Gastroesophageal sphincter (tissue), 4 donors: Measurements from ENCODE around the gene DEPDC1B. TPM values are rescaled to one million over a fixed set of nuclear protein-coding genes. Genes with fewer than 3 reads are reported as not detected.

Source experiments
- ATAC-seq: fragments of 150-250 bp; one replicate; pipeline ENCODE4 v1.9.1; 2016; ENCODE audit warnings: mild to moderate bottlenecking, moderate library complexity
- H3K27ac ChIP-seq, 4 donors: fragments of 200-600 bp; sonication (generic) in 3 of 4; 1 replicate in 3 of 4; 2 replicates in 1 of 4; pipeline ENCODE4 v1.5.1; 2016 to 2019
- H3K27me3 ChIP-seq: fragments of 200-600 bp; sonication (generic); one replicate; pipeline ENCODE4 v1.5.1; 2019
- H3K36me3 ChIP-seq, 2 donors: fragments of 200-600 bp; sonication (generic); one replicate each; pipeline ENCODE4 v1.5.1; 2019; ENCODE audit warnings: control low read depth in 1 of 2
- H3K4me1 ChIP-seq, 3 donors: fragments of 200-600 bp; sonication (generic); 1 replicate in 2 of 3; 2 replicates in 1 of 3; pipeline ENCODE4 v1.5.1; 2016 to 2019; ENCODE audit warnings: control low read depth in 2 of 3
- H3K4me3 ChIP-seq, 2 donors: fragments of 200-600 bp; sonication (generic); one replicate each; pipeline ENCODE4 v1.5.1; 2019; ENCODE audit warnings: mild to moderate bottlenecking in 1 of 2, moderate library complexity in 1 of 2
- H3K9me3 ChIP-seq, 3 donors: fragments of 200-600 bp; sonication (generic); one replicate each; pipeline ENCODE4 v1.5.1; 2017 to 2019; ENCODE audit warnings: control low read depth in 2 of 3
- EP300 ChIP-seq: sonication (generic); formaldehyde crosslinking; IDR thresholded peaks from one replicate; pipeline ENCODE4 v1.6.1; 2017; ENCODE audit warnings: antibody characterized with exemption, mild to moderate bottlenecking
- POLR2A ChIP-seq, 2 donors: fragments of 450-650 bp; IDR thresholded peaks; one replicate each; pipeline ENCODE4 v1.6.1; 2017; ENCODE audit warnings: antibody characterized with exemption in 2 of 2, mild to moderate bottlenecking in 2 of 2, moderate library complexity in 1 of 2
- POLR2AphosphoS5 ChIP-seq: sonication (generic); formaldehyde crosslinking; IDR thresholded peaks from one replicate; pipeline ENCODE4 v1.6.1; 2017; ENCODE audit warnings: antibody characterized with exemption
- WGBS, 2 donors: methylation state at CpG; one replicate each; pipeline ENCODE4 v1.1.5; 2018; ENCODE audit warnings: low coverage in 1 of 2; 5-methylcytosine and 5-hydroxymethylcytosine counted together
- total RNA-seq, 4 donors: library from RNA; depleted of rRNA; stranded (reverse); fragments of >200 nt; gene quantifications; one replicate each; pipeline ENCODE4 v1.1.0, GENCODE V29; 2016
- TF ChIP-seq, protein P1 (sequence below), 4 experiments: fragments of 200-600 bp in 2 of 4; fragments of 450-650 bp in 2 of 4; sonication (generic) in 1 of 4; IDR thresholded peaks; one replicate each; pipeline ENCODE4 v1.5.1; 2017 to 2019; ENCODE audit warnings: antibody characterized with exemption in 4 of 4, mild to moderate bottlenecking in 2 of 4, moderate library complexity in 2 of 4

The DEPDC1B gene
- total RNA-seq, 4 donors from 2014 or later, result 0.62 to 0.69 TPM; not detected in 2

DNA sequence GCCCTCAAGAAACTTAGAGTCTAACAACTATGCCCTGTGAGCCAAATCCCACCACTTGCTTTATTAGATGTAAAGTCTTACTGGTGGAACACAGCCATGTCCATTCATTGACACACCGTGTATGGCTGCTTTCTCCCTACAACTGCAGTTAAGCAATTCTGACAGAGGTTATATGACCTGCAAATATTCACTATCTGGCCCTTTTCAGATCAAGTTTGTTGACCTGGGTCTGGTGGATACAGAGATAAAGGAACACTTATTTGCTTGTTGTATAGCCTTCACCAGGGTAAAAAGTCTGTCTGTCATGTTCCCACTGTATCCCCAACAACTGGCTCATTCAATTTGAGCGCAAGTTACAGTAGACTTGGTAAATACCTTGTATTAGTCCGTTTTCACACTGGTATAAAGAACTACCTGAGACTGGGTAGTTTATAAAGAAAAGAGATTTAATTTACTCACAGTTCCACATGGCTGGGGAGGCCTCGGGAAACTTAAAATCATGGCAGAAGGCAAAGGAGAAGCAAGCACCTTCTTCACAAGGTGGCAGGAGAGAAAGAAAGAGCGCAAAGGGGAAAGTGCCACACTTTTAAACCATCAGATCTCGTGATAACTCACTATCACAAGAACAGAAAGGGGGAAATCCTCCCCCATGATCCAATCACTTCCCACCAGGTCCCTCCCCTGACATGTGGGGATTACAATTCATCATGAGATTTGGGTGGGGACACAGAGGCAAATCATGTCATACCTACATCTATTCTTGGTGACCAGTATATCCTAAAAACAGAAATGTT lies 27.9 kb downstream of the DEPDC1B start:
- Histone ChIP-seq H3K27ac (no peak overlapping the region), H3K4me3 (no peak overlapping the region), H3K9me3 (no peaks in the 10 kb centered on the region), H3K36me3 (no peaks in the 10 kb centered on the region), H3K27me3 (no peaks in the 10 kb centered on the region), H3K4me1 (no peaks in the 10 kb centered on the region)
- WGBS, 2 donors, result 89 to 93% methylated on average over 4 to 6 of the region's 6 CpGs
- no peak for ATAC-seq
- TF ChIP-seq EP300 (no peak), POLR2A (IDR thresholded peaks at IDR 0.05) (no peak), POLR2AphosphoS5 (no peak)
- TF ChIP-seq, protein P1, sequence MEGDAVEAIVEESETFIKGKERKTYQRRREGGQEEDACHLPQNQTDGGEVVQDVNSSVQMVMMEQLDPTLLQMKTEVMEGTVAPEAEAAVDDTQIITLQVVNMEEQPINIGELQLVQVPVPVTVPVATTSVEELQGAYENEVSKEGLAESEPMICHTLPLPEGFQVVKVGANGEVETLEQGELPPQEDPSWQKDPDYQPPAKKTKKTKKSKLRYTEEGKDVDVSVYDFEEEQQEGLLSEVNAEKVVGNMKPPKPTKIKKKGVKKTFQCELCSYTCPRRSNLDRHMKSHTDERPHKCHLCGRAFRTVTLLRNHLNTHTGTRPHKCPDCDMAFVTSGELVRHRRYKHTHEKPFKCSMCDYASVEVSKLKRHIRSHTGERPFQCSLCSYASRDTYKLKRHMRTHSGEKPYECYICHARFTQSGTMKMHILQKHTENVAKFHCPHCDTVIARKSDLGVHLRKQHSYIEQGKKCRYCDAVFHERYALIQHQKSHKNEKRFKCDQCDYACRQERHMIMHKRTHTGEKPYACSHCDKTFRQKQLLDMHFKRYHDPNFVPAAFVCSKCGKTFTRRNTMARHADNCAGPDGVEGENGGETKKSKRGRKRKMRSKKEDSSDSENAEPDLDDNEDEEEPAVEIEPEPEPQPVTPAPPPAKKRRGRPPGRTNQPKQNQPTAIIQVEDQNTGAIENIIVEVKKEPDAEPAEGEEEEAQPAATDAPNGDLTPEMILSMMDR (IDR thresholded peaks at IDR 0.05), result no peak

DNA sequence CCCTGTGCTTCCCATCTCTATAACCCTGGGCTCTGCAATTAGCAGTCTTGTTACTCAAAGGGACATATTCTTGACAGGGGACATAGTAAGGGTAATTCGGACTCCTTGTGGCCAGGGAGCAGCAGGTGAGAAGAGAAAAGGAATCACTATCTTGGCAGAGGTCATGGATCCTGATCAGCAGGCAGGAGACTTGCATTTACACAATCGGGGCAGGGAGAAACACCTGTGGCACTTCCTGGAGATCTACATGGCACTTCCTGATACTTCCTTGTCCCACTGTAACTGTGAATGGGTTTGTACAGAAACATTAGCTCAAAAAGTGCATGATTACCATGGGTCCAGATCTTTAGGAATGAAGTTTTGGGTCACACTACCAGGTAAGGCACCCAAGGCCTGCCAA lies 29.2 kb downstream of the DEPDC1B start:
- WGBS, 2 donors, result 100% methylated on average over 1 of the region's 2 CpGs; no CpG with 5 or more reads in 1 of the 2 donors
- no peak for ATAC-seq
- Histone ChIP-seq H3K27ac (no peak overlapping the region), H3K27me3 (no peaks in the 10 kb centered on the region), H3K4me3 (no peak overlapping the region), H3K4me1 (no peaks in the 10 kb centered on the region), H3K36me3 (no peaks in the 10 kb centered on the region), H3K9me3 (no peaks in the 10 kb centered on the region)
- TF ChIP-seq, protein P1 (IDR thresholded peaks at IDR 0.05), result no peak
- TF ChIP-seq EP300 (no peak), POLR2A (IDR thresholded peaks at IDR 0.05) (no peak), POLR2AphosphoS5 (no peak)

DNA sequence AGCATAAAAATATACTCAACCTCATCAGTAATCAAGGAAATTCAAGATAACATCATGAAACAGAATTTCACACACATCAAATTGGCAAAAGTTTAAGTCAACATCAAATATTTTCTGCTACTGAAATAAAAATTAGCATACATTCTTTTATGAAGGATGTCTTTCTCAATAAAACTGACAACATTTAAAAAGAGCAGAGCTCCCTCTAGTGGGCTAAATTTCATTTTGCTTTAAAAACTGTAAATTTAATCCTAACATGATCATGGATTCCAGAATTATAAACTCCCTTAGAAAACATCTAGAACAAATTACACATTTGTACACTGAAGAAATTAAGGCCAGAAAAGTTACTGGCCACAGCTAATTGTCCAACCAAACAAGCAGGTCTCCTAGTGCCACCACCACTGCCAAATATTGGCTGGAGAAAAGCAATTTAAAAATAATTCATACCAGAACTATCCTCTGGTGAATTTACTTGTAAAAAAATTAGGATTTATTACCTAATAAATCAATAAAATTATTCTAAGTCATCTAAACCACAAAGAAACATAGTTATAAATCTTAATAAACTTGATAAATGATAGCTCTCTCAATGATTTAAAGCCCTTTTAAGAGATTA lies 31.2 kb downstream of the DEPDC1B start:
- Histone ChIP-seq H3K27me3 (no peaks in the 10 kb centered on the region), H3K4me3 (no peak overlapping the region), H3K27ac (no peak overlapping the region), H3K4me1 (no peaks in the 10 kb centered on the region), H3K9me3 (no peaks in the 10 kb centered on the region), H3K36me3 (no peaks in the 10 kb centered on the region)
- ATAC-seq, result no peak
- TF ChIP-seq, protein P1 (IDR thresholded peaks at IDR 0.05), result peak; percentile 22 to 60 (median 44)
- TF ChIP-seq POLR2AphosphoS5, result no peak

DNA sequence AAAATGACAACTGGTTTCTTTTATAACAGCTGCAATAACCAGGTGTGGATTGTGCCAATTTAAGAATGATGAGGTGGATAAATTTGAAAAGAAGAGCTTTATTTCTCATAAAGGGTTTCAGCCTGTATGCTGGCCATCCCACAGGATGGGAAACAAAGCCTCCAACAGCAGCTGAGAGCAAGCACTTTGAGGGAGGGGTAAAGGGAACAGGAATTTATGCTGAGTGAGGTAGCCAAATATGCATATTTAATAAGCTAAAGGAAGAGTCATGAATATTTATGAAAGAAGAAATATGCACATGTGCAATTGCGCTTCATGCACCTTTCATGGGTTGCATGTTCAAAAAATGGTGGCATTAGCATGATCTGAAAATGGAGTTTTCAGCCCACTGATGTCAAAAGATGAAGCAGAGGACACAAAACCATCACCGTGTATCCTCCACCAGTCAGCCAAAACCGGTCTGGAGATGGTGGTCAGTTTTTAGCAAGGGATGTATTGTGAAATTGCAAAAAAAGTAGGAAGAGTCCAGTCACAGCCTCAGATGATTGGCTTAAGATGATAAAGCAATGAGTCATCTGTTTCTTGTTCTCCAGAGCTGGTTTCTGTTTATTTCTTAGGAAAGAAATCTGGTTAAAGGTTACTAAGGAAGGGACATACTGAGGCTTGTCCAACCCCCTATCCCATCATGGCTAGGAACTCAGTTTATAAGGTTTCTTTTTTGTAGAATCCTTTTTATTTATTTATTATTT lies 47.9 kb downstream of the DEPDC1B start:
- ATAC-seq, result peak; percentile 36
- TF ChIP-seq EP300 (no peak), POLR2AphosphoS5 (no peak), POLR2A (IDR thresholded peaks at IDR 0.05) (no peak)
- TF ChIP-seq, protein P1 (IDR thresholded peaks at IDR 0.05), result no peak

More for the DNA sequence above, 47.9 kb downstream of the DEPDC1B start:
- Histone ChIP-seq H3K4me1 (no peaks in the 10 kb centered on the region), H3K4me3 (no peak overlapping the region), H3K36me3 (no peaks in the 10 kb centered on the region), H3K27me3 (no peaks in the 10 kb centered on the region), H3K27ac (no peak overlapping the region), H3K9me3 (peaks cover 0 to 13% (median 0%) of the 10 kb centered on the region in 3 donors)
- WGBS, 2 donors, result 68 to 84% methylated on average over 3 of the region's 3 CpGs
